ENCODE results near the gene OR51S1. TPM values are rescaled to one million over a fixed set of nuclear protein-coding genes. Genes with fewer than 3 reads are reported as not detected.
"Not testable (repeated sequence)": the region's sequence is repeated elsewhere in the genome, so short reads cannot be mapped to it uniquely, and the experiment has no call there.

OR51S1 gene
- total RNA-seq, 1 donor from 2014 or later, result not detected

- DNase-seq, result no peak
Observed at GRCh38 chr11:4808476-4808875, 40.5 kb downstream of the OR51S1 start.

DNA sequence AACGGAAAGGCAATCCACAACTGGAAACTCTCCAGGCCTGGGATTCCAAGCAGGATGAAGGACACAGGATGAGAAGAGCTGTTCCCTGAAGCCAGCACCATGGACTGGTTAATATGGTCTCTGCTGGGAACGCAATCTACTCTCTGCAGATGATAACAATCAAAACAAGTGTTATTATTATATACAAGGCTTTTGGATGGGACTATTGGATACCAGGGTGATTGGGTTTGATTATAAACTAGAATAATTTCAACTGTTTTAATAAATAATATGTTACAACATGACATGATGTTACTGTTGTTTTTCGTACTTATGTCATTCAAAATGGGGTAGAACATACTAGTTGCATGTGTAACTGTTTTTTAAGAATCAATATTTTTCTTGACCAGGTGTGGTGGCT, 44.7 kb downstream of the OR51S1 start, which contains the start of gene OR52R1:
TSS of gene OR52R1 (minus strand) at position 101 of the 400 bp plus-strand sequence. CDS start at position 101, 0 bp downstream.
- DNase-seq, result no peak

- DNase-seq, result not testable (repeated sequence)
Observed at GRCh38 chr11:4801316-4801715, 47.7 kb downstream of the OR51S1 start.

DNA sequence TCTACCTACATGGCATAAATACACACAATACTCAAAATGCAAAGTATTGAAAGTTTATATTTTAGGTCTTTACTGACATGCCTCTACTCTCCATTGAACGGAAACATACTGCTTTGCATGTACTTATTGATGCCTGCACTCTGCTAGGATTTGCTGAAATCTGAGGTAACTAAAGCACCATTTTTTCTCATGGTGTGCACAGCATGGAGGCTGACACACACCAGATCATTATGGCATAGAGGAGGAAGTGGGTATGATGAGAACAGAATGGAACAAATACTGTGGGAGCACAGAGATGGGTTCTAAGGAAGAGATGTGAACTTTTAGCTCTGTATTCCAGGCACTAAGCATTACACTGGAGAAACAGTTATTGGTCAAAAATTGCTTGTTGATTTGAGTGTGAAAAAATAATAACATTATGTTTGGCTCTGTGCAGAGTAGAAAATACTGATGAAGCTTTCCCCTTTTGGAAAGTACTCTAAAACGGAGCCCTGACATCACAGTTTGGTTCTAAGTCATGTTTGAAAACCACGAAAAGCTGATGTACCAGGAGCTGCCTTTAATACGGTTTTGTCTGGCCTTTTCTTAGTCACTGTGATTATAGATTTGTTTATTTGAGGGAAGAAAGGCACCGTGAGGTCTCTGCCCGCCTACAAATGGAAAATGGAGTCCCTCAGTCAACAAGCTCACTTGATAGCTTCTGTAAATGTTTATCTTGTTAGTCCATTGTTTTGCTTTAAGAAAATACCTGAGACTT, 50.4 kb downstream of the OR51S1 start:
- no peak for DNase-seq

Other genes starting within 250 kb of the OR51S1 start
- 7.7 TPM for gene TRIM68, start 241.0 kb downstream of the OR51S1 start, total RNA-seq
- gene OR51D1, start 211.7 kb downstream of the OR51S1 start, total RNA-seq, result not detected
- gene OR51E1, start 205.2 kb downstream of the OR51S1 start, total RNA-seq, result 1.1 TPM
- 0.10 TPM for gene OR51E2, start 151.4 kb downstream of the OR51S1 start, total RNA-seq
- not detected for gene MMP26, start 144.4 kb downstream of the OR51S1 start, total RNA-seq
- gene OR51F1, start 79.3 kb downstream of the OR51S1 start, total RNA-seq, result not detected
- gene OR52R1, start 44.8 kb downstream of the OR51S1 start, total RNA-seq, result not detected
- gene OR51F2, start 27.9 kb downstream of the OR51S1 start, total RNA-seq, result not detected
- gene OR51T1, start 32.7 kb upstream of the OR51S1 start, total RNA-seq, result not detected
- not detected for gene OR51A7, start 54.6 kb upstream of the OR51S1 start, total RNA-seq
- not detected for gene OR51G2, start 70.1 kb upstream of the OR51S1 start, total RNA-seq
- not detected for gene OR51G1, start 75.1 kb upstream of the OR51S1 start, total RNA-seq
- gene OR51A4, start 98.4 kb upstream of the OR51S1 start, total RNA-seq, result not detected
- not detected for gene OR51A2, start 106.5 kb upstream of the OR51S1 start, total RNA-seq
- gene OR51L1, start 145.6 kb upstream of the OR51S1 start, total RNA-seq, result not detected
- gene OR52J3, start 197.3 kb upstream of the OR51S1 start, total RNA-seq, result not detected
- not detected for gene OR52E2, start 210.4 kb upstream of the OR51S1 start, total RNA-seq
- gene OR52E1, start 220.4 kb upstream of the OR51S1 start, total RNA-seq, result not detected

Data from skin of body (tissue), 2 donors.